GM21423 (cell line): Measurements from ENCODE around the gene RASIP1.
"Not testable (repeated sequence)": the region's sequence is repeated elsewhere in the genome, so short reads cannot be mapped to it uniquely, and the experiment has no call there.

Experiments used
- ATAC-seq: cut with Tn5 transposase; IDR thresholded peaks from one replicate; pipeline ENCODE4 v1.9.1; 2021; ENCODE audit warnings: mild to moderate bottlenecking, moderate library complexity; ENCODE audit not compliant: unreplicated experiment

Gene RASIP1

DNA sequence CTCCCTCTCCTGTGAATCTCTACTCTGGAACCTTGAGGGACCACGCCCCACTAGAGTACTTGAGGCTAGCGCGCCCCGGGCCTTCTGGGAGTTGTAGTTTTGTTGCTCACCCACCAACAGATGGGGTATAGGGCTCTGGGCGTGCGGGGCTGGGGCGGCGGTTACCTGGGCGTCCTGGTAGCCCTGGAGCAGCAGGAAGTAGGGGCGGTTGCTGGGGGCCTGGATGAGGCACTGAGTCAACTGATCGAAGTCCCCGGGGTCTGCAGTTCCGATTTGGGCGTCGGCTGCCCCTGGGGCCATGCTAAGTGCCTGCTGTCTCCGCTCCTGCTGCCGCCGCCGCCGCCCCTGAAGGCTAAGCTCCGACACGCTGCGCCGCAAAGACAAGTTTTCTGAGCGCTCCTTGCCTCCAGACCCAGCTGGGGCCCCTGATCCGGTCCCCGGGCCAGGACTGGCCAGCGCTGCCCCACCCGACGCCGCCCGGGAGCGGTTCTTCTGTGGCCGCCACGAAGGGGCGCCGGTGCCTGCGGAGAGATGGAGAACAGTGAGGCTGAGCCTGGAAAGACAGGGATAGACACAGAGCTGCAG lies 5.3 kb downstream of the RASIP1 start:
- ATAC-seq = no peak

DNA sequence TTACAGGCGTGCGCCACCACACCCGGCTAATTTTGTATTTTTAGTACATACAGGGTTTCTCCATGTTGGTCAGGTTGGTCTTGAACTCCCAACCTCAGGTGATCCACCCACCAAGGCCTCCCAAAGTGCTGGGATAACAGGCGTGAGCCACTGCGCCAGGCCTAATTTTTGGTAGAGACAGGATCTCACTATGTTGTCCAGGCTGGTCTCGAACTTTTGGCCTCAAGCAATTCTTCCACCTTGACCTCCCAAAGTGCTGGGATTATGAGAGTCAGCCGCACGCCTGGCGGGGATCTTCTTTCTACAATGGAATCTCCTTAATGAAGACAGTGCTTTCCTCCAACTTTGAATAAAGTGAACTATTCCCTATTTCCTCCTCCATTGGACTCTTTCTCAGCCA lies 5.8 kb downstream of the RASIP1 start:
- ATAC-seq = no peak

DNA sequence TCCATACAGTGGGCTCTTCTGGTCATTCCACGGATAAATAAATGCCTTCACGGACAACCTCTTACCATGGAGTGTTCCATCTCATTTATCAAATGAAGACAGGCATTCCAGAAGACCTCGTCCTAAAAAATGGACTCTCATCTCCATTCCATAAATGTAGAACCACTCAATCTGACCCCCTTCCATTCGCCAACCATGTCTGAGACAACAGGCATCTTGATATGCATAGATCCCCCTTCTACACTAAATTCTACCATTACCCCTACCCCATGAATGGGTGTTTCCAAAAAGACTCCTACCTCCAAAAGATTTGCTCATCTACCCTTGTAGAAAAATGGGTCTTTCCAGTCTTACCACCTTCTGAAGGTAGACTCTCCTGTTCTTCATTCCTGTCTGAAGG lies 9.0 kb downstream of the RASIP1 start:
- no peak for ATAC-seq

DNA sequence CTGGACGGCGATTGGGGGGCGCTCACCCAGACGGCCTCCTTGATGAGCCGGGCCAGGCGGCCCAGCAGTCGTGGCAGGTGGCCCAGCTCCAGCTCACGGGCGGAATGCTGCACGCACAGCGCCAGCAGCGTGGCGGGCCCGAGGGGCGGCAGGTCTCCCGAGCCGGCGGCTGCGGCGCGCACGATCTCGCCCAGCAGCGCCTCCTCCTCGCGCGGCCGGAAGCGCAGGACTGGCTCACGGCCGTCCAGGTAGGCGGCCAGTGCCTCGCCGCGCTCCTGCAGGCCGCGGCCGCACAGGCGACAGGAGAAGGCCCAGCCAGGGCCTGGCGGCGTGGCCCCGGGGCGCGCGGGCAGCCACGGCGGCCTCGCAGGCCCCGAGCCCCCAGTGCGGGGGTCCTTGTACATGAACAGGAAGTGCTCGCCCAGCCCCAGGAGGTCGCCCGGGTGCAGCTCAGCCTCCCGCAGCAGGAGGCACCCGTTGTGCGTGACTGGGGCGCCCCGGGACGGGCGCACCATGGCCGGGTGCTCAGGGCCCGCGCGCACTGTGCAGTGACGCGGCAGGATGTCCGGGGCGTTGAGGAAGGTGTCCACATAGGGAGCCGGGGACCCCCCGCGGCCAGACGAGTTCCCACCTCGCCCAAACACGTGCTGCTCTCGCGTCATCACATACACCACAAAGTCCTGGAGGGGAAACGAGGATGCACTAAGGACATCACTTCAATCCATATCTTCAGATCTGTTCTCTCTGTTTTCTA lies 11.3 kb downstream of the RASIP1 start:
- ATAC-seq = no peak

DNA sequence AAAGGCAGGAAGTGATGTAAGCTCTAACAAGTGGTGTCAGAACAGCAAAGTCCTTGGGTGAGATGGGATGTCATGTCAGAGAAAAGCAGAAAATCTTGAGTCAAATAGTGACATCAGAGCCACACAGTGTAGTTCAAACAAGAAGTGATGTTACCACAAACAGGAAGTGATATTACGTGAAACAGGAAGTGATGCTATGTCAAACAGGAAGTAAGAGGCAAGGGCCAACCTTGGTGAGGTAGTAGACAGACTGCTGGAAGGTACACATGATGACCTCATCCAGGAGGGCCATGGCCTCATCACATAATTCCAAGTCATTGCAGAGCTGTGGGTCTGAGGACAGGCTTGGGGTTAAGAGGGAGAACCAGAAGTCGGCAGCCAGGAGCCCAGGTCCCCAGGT lies 13.9 kb downstream of the RASIP1 start:
- ATAC-seq = no peak

DNA sequence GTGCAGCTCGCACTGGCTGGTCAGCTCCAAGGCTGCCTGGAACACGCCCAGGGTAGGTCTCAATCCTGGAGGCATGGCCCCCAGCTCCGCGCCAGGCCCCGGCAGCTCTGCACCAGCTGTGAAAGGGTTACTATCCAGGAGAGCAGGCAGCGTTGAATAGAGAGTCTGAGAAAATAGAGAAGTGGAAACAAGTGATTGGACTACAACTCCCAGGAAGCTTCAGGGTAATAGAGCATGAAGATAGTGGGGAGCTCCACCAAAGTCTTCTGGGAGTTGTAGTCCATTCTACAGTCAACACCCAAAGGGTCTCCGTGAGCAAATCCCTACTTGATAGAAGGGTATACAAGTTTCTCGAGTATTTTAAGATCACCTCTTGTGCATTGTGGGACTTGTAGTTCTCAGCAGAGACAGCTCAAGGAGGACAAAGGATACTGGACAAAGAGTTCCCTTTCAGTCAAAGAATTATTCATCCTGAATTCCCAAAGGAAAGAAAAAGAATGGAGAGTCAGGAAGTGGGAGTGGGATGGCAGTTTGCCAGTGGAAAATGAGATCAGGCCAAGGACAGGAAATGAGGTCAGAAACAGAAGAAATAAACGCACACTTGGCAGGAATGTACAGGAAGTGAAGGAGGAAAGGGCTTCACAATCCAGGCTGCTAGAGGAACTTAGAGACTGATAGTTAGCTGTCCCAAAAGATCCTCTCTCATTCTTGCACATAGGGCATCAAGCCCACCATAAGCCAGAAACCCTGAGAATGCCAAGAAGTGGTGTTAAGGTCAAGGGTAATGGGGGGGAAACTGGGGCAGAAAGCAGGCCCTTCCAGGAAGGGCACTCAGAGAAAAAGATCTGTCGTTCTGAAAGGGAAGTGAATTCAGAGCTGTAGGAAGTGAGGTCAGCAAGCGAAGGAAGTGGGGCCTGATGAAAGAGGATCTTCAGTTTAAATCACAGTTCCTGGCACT lies 15.3 kb downstream of the RASIP1 start:
- ATAC-seq = no peak

DNA sequence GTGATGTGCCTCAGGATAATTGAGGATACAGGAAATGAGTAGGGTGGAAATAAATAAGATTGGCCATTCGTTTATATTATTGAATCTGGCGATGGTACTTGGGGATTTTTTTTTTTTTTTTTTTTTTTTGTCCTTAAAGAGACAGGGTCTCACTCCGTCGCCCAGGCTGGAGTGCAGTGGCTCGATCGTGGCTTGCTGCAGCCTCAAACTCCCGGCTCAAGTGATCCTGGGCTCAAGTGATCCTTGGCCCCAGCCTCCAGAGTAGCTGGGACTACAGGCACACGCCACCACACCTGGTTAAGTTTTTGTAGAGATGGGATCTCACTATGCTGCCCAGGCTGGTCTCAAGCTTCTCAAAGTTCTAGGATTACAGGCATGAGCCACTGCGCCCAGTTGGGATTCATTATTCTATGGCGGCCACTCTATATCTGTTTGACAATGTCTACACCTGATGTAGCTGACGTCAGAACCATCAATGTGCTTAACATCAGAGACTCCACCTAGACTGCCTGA lies 18.2 kb downstream of the RASIP1 start:
- no peak for ATAC-seq

DNA sequence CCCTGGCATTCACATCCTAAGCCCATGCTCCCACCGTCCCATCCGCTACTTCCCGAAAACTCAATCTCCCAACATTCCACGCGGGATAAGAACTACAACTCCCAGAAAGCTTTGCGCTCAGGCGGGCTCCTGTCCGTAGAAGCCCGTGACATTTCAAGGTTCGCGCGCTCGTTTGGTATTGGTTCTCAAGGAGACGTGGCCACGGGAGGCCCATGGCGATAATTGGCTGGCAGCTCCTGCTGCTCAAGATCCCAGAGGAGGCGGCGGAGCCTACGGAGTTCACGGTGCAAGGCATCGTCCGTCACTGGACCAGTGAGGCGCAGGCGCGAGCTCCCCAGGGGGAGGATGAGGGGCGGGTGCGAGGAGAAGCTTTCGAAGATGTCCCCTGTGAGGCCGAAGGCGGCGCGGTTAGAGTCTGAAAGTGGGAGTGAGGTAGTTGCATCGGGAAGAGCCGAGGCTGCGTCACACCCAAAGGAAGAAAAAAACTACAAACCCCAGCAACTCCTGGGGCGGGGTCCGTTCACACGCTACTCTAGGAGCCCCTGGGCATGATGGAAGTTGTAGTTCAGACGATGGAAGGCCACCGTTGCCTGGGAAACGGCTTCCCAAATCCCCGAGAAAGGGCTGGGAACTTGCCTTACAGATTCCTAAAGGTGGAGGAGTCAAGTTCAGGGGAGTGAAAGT lies 19.7 kb downstream of the RASIP1 start:
- ATAC-seq = peak; percentile 67

DNA sequence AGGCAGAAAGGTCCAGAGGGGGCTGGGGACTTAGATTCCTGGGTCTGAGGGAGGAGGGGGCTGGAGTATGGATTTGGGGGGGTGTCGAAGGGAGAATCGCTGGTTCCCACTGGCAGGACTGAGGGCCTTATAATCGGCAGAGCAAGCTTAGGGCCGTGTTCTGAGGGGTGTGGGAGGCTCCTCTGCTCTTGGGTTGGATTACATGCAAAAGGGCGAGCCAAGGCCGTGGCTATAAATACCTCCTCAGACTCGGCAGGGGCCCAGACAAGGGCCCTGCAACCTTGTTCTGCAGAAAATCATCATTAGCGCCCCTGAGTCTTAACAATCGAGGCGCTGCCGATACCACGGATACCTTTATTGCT lies 20.2 kb downstream of the RASIP1 start:
- no peak for ATAC-seq

DNA sequence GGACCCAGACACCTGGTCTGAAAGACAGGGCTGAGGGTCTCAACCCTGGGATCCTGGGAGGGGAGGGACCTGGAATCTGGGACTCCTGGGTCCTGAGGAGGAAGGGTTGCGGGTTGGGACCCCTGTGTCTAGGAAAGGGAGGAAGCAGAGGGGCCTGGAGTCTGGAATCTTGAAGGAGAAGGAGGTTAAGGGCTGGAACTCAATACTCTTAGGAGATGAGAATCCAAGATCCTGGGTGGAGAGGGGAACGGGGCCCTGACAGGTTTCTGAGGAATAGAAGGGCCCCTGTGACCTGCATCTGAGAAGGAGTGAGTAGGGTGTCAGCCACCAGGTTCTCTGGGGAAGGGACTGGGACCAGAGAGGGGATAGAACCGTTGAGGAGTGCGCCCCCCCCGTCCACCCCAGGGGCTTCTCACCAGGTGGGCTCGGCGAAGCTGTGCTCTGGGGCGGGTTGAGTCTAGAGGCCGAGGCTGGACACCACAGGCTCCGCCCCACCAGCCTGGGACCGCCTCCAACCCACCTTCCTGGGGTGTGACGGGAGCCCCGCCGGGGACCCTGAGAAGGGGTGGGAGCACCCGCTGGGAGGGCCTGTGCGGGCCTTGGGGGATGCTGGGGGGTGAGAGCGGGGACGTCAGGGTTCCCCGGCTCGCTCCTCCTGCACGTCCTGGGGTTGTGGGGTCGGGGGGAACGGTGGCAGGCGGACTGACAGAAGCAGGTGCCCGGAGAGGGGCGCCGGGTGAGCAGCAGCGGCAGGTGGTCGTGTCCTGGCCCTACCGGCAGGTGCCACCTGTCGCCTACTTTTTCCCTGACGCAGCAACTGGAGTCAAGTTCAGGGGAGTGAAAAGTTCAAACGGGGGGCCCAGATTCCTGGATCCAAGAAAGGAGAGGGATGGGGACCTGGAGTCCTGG lies 20.9 kb downstream of the RASIP1 start, which contains the start of gene MAMSTR:
MAMSTR (minus strand) TSS at position 463 of the 909 bp plus-strand sequence. CDS start 694 bp downstream, outside the sequence.
- ATAC-seq = no peak

DNA sequence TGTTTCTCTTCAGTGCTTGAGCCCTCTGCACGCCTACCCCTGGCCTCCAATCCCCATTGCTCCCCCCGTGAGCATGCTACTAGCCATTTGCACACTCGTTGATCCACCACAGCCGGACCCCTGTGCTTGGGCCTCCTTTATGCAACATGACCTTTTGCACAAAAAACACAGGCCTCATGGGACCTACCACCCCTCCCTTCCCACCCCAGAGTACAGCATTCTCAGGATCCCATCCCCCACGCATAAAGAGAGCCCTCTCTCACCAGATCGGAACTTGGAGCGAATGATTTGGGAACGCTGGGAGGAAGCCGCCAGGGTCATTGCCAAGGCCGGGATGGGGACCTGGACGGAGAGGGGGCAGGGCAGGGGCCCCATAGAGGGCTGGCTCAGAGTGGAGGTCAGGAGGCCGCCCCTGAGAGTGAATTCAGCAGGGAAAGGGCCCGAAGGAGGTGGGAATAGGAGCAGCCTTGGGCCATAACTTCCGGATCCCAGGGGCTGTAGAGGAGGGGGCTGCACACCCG lies 21.6 kb downstream of the RASIP1 start:
- ATAC-seq = no peak

DNA sequence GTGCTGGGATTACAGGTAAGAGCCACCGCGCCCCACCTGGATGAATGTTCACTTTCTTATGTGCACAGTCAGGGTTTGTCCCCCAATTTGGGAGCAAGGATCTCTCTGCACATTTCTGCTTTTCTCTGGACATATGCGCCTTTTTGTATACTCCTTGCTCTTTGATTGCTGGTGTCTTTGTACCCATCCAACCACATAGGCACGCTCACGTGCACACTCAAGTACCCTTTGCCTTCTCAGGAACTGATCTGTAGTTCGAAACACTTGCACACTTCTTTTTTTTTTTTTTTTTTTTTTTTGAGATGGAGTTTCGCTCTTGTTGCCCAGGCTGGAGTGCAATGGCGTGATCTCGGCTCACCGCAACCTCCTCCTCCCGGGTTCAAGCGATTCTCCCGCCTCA lies 22.3 kb downstream of the RASIP1 start:
- ATAC-seq = not testable (repeated sequence)

DNA sequence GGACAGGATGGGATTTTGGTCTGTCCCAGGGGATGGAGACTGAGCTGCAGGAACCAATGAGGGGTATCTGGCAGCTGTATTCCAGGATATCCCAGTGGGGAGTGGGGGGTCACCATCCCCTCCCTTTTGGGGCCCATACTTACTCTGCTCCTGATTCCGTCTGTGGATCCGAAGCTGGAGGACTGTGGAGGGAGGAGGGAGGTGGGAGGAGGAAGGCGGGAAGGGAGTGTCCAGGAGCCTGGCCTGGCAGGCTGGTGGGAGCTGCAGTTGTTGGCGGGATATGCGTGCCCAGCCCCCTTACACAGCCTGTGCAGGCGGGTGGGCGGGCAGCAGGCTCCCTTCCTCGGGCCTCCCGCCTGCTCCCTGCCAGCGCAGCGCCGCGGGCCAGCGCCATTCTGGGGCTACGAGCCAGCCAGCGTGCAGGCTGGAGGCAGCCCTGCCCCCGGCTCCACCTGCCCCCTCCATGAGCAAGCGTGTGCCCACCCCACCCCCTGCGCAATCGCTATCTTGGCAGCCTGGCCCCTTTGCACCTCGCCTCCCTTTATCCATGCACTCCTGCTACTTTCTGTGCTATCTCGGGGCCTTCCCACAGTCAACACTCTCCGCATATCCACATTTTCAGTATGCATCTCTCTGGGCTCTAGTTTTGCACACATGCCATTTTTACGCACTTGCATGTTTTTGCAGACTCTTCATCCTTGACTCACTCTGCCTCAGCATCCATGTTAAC lies 23.7 kb downstream of the RASIP1 start:
- no peak for ATAC-seq

DNA sequence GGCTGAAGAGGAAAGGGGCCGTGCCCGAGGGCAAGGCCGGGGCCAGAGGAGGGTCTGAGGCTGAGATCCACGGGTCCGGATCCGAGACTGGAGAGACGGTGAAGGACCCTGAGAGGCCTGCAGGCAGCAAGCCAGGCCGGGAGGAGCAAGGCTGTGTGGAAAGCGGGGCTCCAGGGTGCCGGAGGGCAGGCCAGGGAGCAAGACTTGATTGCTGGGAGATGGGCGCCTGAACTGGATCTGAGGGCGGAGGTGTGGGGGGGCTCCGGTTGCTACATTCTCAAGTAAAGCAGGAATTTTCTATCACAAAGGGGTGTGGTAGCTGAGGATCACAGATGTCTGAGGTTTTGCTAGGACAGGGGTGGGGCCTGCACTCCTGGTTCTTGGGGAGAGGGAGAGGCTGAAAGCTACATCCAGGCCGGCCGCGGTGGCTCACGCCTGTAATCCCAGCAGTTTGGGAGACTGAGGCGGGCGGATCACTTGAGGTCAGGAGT lies 24.7 kb downstream of the RASIP1 start:
- no peak for ATAC-seq

DNA sequence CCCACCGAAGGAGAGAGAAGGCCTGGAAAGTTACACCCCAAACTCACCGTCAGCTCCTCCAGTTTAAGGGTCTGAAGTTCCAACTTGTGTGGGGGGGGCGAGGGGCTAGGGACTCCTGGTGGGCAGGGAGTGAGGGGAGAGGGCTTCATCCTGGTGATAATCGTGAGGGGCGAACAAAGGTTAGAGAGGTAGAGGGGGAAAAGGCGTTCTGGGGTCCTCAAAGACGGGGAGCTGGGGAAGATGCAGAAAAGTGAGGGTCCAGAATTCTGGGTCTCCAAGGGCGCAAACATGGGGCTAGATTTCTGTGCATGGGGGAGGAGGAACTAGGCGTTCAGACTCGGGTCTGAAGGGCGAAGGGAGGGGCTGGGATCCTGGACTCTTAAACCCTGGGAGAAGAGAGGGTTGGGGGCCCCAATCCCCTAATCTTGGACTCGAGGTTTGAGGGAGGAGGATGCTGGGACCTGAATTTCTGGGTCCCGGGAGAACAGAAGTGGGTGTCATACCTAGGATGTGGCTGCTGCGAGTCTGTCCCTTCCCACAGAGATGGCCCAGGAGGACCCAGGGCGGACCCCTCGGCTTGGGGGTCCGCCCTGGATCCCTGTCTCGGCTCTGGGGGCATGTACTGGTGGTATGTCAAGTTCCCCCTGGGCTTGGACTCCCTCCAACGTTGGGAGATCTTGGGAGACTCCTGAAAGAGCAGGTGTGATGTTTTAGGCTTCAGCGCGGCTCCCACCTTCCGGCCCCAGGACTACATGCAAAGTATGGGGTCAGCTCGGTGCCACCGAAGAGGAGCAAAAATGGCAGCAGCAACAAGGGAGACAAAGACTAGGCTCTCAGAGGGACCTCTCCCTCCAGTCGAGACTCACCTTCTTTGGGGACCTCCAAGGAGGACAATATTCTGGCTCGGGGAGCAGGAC lies 25.4 kb downstream of the RASIP1 start:
- no peak for ATAC-seq

DNA sequence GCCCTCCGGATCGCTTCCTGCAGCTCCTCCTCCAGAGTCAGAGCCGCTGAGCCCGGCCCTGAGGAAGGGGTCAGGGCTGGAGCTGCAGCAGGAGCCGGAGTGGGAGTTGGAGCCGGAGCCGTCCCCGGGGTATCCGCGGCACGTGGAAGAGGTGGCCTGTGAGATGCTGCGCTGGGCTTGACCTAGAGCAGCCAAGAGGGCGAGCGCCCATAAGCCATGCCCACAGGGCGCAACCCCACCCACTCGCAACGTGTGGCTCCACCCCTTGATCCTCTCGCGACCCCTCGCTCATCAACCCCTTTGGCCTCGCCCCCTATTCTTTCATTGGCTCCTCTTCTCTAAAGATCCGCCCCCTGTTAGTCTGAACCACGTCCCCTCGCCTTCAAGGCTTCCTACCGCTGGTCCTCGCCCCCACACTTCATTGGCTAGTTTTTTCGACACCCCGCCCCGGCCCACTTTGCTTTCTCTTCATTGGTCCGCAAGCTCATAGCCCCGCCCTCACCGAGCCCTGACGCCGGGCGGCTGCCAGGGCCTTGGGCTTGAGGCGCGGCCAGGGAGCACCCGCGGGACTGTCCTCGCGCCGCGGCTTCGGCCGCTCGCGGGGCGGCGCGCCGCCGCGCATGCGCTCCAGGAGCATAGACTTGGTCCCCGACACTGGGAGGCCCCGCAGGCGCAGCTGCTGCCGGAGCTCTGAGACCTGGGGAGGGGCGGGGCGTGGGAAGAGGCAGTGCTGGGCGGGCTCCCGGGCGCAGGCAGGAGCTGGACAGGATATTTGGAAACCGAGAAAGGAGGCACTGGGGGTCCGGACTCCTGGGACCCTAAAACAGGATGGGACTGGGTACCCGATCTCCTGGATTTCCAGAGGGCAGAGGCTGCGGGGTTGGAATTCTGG lies 26.3 kb downstream of the RASIP1 start:
- peak; percentile 90 for ATAC-seq
